GM12878 (cell line): ENCODE measurements around the gene ARL15. TPM values are rescaled to one million over a fixed set of nuclear protein-coding genes. Genes with fewer than 3 reads are reported as not detected.

Experiments
- ATAC-seq: fragments of 200-7000 bp; cut with Tn5 transposase; 3 replicates; pipeline ENCODE4 v1.9.1; 2020; ENCODE audit warnings: mild to moderate bottlenecking, moderate library complexity
- BruUV-seq: library from RNA; stranded (reverse); fragments of 400-500 nt; replicated peaks from 2 replicates; lab custom pipeline; 2021; lab: Mats Ljungman, UMichigan
- CTCF ChIA-PET: fragments of 300-600 bp; sonication (Branson Sonifier 250); formaldehyde crosslinking; extraction: SDS; loops from one replicate; lab custom pipeline; 2021; ENCODE audit warnings: inconsistent platforms; lab: Yijun Ruan, JAX
- POLR2A ChIA-PET: fragments of 350-600 bp; formaldehyde crosslinking; extraction: SDS; loops from one replicate; lab custom pipeline; 2021; ENCODE audit warnings: inconsistent platforms; lab: Charles Lee
- RAD21 ChIA-PET: fragments of 300-600 bp; sonication (Branson Sonifier 250); formaldehyde crosslinking; loops from one replicate; lab custom pipeline; 2023; ENCODE audit warnings: antibody characterized with exemption; ENCODE audit not compliant: unreplicated experiment; lab: Charles Lee
- SMC1A ChIA-PET: fragments of 300-600 bp; sonication (Branson Sonifier 250); formaldehyde crosslinking; loops from one replicate; lab custom pipeline; 2023; ENCODE audit not compliant: unreplicated experiment, uncharacterized antibody; lab: Charles Lee
- DNase-seq: peaks from one replicate; pipeline ENCODE4 v3.0.0-alpha.2; 2011; ENCODE audit warnings: low read depth, low spot score
- FAIRE-seq: peaks from 3 replicates; lab custom pipeline; 2011; peaks lifted over from hg19 to GRCh38; lab: Jason Lieb, UNC
- H2AFZ ChIP-seq: 2 replicates; pipeline ENCODE4 v1.6.0; 2011; ENCODE audit warnings: low read depth, low read length, control low read depth; ENCODE audit not compliant: control insufficient read depth
- H3K27ac ChIP-seq: 2 replicates; pipeline ENCODE4 v1.5.1; 2011; ENCODE audit warnings: control low read depth; ENCODE audit not compliant: control insufficient read depth, insufficient read depth
- H3K27me3 ChIP-seq, 2 experiments: replicated peaks in 1 of 2; 2 replicates each; pipeline versions ENCODE4 v1.6.0 to v1.6.1; 2011; ENCODE audit warnings: low read length in 1 of 2; ENCODE audit not compliant: control insufficient read depth in 2 of 2, insufficient read depth in 2 of 2
- H3K36me3 ChIP-seq, 2 experiments: 2 replicates each; pipeline ENCODE4 v1.5.1; 2011; ENCODE audit warnings: low read length in 1 of 2; ENCODE audit not compliant: control insufficient read depth in 2 of 2, insufficient read depth in 2 of 2
- H3K4me1 ChIP-seq: 2 replicates; pipeline ENCODE4 v1.6.1; 2011; ENCODE audit warnings: mild to moderate bottlenecking, low read length, moderate library complexity, mixed read lengths; ENCODE audit not compliant: control insufficient read depth, insufficient read depth
- H3K4me2 ChIP-seq: 2 replicates; pipeline ENCODE4 v1.6.0; 2011; ENCODE audit warnings: control low read depth; ENCODE audit not compliant: control insufficient read depth, insufficient read depth
- H3K4me3 ChIP-seq: fragments of 200-600 bp; sonication (generic); 2 replicates; pipeline ENCODE4 v1.5.1; 2016
- H3K79me2 ChIP-seq: 2 replicates; pipeline ENCODE4 v1.6.0; 2011; ENCODE audit warnings: low read length; ENCODE audit not compliant: control insufficient read depth, insufficient read depth
- H3K9ac ChIP-seq: 2 replicates; pipeline ENCODE4 v1.8.0; 2011; ENCODE audit warnings: low read length, control low read depth, mixed read lengths; ENCODE audit not compliant: control insufficient read depth, insufficient read depth
- H3K9me3 ChIP-seq: replicated peaks from 3 replicates; pipeline ENCODE4 v1.5.1; 2011; ENCODE audit warnings: mild to moderate bottlenecking, low read length; ENCODE audit not compliant: control insufficient read depth, insufficient read depth
- H4K20me1 ChIP-seq: 2 replicates; pipeline ENCODE4 v1.6.0; 2011; ENCODE audit not compliant: control insufficient read depth, insufficient read depth
- CBX5 ChIP-seq: sonication (generic); IDR thresholded peaks from 2 replicates; pipeline ENCODE4 v1.6.1; 2016; ENCODE audit warnings: low read depth, moderate library complexity, mild to moderate bottlenecking, inconsistent platforms
- LARP7 ChIP-seq: fragments of 450-650 bp; IDR thresholded peaks from 2 replicates; pipeline ENCODE4 v1.6.1; 2017; ENCODE audit warnings: mild to moderate bottlenecking
- MEF2B ChIP-seq: fragments of 450-650 bp; IDR thresholded peaks from 2 replicates; pipeline ENCODE4 v1.6.1; 2018; ENCODE audit warnings: mild to moderate bottlenecking, moderate library complexity; ENCODE audit not compliant: partially characterized antibody, poor library complexity, severe bottlenecking
- NFYB ChIP-seq: IDR thresholded peaks from 2 replicates; pipeline ENCODE4 v1.6.1; 2011; ENCODE audit warnings: low read depth, mild to moderate bottlenecking, low read length, improper control_type of control experiment, moderate library complexity; ENCODE audit not compliant: insufficient read depth
- POU2F2 ChIP-seq: IDR thresholded peaks from 3 replicates; pipeline ENCODE4 v1.6.1; 2011; ENCODE audit warnings: low read depth, mild to moderate bottlenecking, low read length, borderline replicate concordance
- RCOR1 ChIP-seq: conservative IDR thresholded peaks from 2 replicates; pipeline ENCODE4 v1.6.1; 2012; ENCODE audit warnings: low read depth, low read length, improper control_type of control experiment
- STAT1 ChIP-seq: fragments of 450-650 bp; conservative IDR thresholded peaks from 2 replicates; pipeline ENCODE4 v1.6.1; 2014; ENCODE audit warnings: antibody characterized with exemption, mild to moderate bottlenecking
- WGBS: methylation state at CpG from one replicate; pipeline ENCODE4 v1.1.6; 2016; ENCODE audit warnings: low lambda C conversion rate; ENCODE audit not compliant: insufficient replicate concordance, insufficient coverage; ENCODE audit errors: missing lambda C conversion rate; 5-methylcytosine and 5-hydroxymethylcytosine counted together
- in situ Hi-C: fragments of 300-500 bp; cut with MboI; formaldehyde crosslinking; loops from 9 replicates; pipeline ENCODE4 v1.14.3; 2018; ENCODE audit warnings: mixed read lengths
- intact Hi-C: fragments of 100-400 bp; cut with micrococcal nuclease; formaldehyde crosslinking; loops from one replicate; pipeline ENCODE4 v1.14.2; 2022; ENCODE audit not compliant: unreplicated experiment
- polyA plus RNA-seq, 11 experiments: library from polyadenylated mRNA; depleted of rRNA in 4 of 11; unstranded in 6 of 11; stranded (reverse) in 5 of 11; fragments of >200 nt; fragmentation: Nextera tagmentation in 4 of 11; fragmentation: Illumina TruSeq in 1 of 11; extraction: Ambion mirVana in 4 of 11; extraction: Trizol in 1 of 11; gene quantifications; 1 replicate in 1 of 11; 2 replicates in 10 of 11; pipeline versions ENCODE4 v1.2.1 to v1.2.3, GENCODE V29; 2011 to 2016; ENCODE audit warnings: inconsistent platforms in 2 of 11, missing spikeins in 2 of 11, low read depth in 1 of 11
- total RNA-seq, 4 experiments: library from RNA; depleted of rRNA in 3 of 4; stranded (reverse); fragments of >200 nt in 3 of 4; fragmentation: Illumina TruSeq in 1 of 4; extraction: Trizol in 1 of 4; gene quantifications; 2 replicates each; pipeline versions ENCODE4 v1.2.1 to v1.2.3, GENCODE V29; 2013 to 2021

ARL15 gene
- total and polyA plus RNA-seq, 10 of the 15 experiments (the other 5 are each of a cell fraction or from before 2014, with no cell fraction given) = 3.6 to 11.0 (median 7.7) TPM

DNA sequence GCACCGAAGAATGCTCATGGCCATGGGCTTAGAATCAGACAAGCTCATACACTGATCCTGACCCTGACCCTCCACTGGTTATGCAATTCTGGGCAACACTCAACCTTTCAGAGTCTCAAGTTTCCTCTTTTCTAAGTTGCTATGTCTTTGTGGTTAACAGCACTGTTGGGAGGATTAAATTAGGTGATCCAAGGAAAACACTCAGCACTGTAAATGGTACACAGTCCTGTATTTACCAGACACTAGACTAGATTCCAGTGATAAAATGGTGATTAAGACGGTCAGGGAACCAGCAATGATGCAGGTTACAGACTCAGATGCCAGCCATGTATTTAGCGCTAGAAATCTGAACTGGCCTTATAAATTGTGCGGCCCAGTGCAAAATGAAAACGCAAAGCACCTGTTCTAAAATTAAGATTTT, 8.1 kb downstream of the ARL15 start:
- WGBS = 96% methylated on average over 5 of the region's 5 CpGs
- TF ChIP-seq NFYB = no peak
- no peak for TF ChIP-seq LARP7
- DNase-seq = no peak
- Histone ChIP-seq H3K9me3 (no peaks in the 10 kb centered on the region), H2AFZ (no peak overlapping the region), H3K79me2 (no peaks in the 10 kb centered on the region), H3K4me3 (no peak overlapping the region), H3K27ac (no peak overlapping the region), H3K27me3 (no peaks in the 10 kb centered on the region), H3K4me1 (no peaks in the 10 kb centered on the region), H4K20me1 (no peaks in the 10 kb centered on the region), H3K9ac (no peak overlapping the region), H3K36me3 (no peaks in the 10 kb centered on the region), H3K4me2 (no peak overlapping the region)
- RAD21 ChIA-PET = interaction anchor here (1.0 kb wide), 1 partner anchor 117 kb away, joined by 3 read pairs; no protein-coding TSS in a partner anchor
- no peak for ATAC-seq
- SMC1A ChIA-PET = interaction anchor here (1.1 kb wide), 1 partner anchor 55 kb away, joined by 3 read pairs; no protein-coding TSS in a partner anchor
- in situ Hi-C loops = no loop called here
- no peak for FAIRE-seq
- CTCF ChIA-PET = interaction anchor here (0.9 to 1.7 kb wide), 4 partner anchors 59 to 187 kb away, joined by 3 to 5 read pairs (median 4); no protein-coding TSS in a partner anchor
- BruUV-seq = no TSS peak
- intact Hi-C loops = no loop called here
- POLR2A ChIA-PET = interaction anchor here (0.6 to 1.1 kb wide), 2 partner anchors 8 to 401 kb away, joined by 3 to 5 read pairs; partner anchors contain the start of gene ARL15

DNA sequence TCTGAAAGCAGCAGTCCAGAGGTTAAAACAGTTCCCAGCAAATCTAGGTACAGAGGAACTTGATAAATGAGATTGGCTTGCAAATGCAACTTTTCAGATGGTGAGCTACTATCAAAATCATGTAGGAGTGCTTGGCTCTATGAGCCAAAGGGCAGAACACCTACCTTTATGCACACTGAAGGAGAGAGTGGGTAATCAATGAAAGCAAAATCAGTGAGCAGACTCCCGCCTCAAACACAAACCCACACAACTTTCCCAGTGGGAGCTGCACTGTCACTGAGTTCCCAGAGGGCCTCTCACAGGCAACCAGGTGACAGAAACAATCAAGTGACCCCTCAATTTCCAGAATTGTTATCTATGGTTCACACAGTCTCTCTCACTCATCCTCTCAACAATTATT, 8.5 kb downstream of the ARL15 start:
- Histone ChIP-seq H3K27ac (no peak overlapping the region), H4K20me1 (no peaks in the 10 kb centered on the region), H3K4me1 (no peaks in the 10 kb centered on the region), H3K4me2 (no peak overlapping the region), H2AFZ (no peak overlapping the region), H3K4me3 (no peak overlapping the region), H3K79me2 (no peaks in the 10 kb centered on the region), H3K27me3 (no peaks in the 10 kb centered on the region), H3K36me3 (no peaks in the 10 kb centered on the region), H3K9ac (no peak overlapping the region), H3K9me3 (no peaks in the 10 kb centered on the region)
- FAIRE-seq (no peak), DNase-seq (no peak), ATAC-seq (no peak)
- SMC1A ChIA-PET = interaction anchor here (1.1 kb wide), 1 partner anchor 54 kb away, joined by 3 read pairs; no protein-coding TSS in a partner anchor
- no TSS peak for BruUV-seq
- CTCF ChIA-PET = interaction anchor here (0.9 to 1.7 kb wide), 4 partner anchors 58 to 187 kb away, joined by 3 to 5 read pairs (median 4); no protein-coding TSS in a partner anchor
- TF ChIP-seq RCOR1 (no peak), POU2F2 (no peak), MEF2B (no peak), CBX5 (no peak), STAT1 (no peak)
- in situ Hi-C loops = no loop called here
- intact Hi-C loops = no loop called here
- POLR2A ChIA-PET = interaction anchor here (0.6 to 1.1 kb wide), 2 partner anchors 9 to 400 kb away, joined by 3 to 5 read pairs; partner anchors contain the start of gene ARL15
- RAD21 ChIA-PET = interaction anchor here (1.0 kb wide), 1 partner anchor 118 kb away, joined by 3 read pairs; no protein-coding TSS in a partner anchor
- WGBS = 95% methylated on average over 1 of the region's 1 CpG
